Right atrium auricular region (tissue), 2 donors: ENCODE data around the gene ACTL7B. TPM values are rescaled to one million over a fixed set of nuclear protein-coding genes. Genes with fewer than 3 reads are reported as not detected.
"Not testable (repeated sequence)": the region's sequence is repeated elsewhere in the genome, so short reads cannot be mapped to it uniquely, and the experiment has no call there.

Experiments
- DNase-seq: peaks from one replicate; pipeline ENCODE4 v3.0.0-alpha.2; 2019; ENCODE audit warnings: low spot score
- H3K27ac ChIP-seq, 2 donors: fragments of 200-600 bp; sonication (generic); 1 replicate in 1 of 2; 2 replicates in 1 of 2; pipeline ENCODE4 v1.5.1; 2016 to 2019
- H3K27me3 ChIP-seq, 2 donors: fragments of 200-600 bp; sonication (generic); one replicate each; pipeline versions ENCODE4 v1.5.1 to v1.6.0; 2017 to 2019
- H3K36me3 ChIP-seq: fragments of 200-600 bp; sonication (generic); one replicate; pipeline ENCODE4 v1.5.1; 2016
- H3K4me1 ChIP-seq, 2 donors: fragments of 200-600 bp; sonication (generic); one replicate each; pipeline versions ENCODE4 v1.5.1 to v1.6.0; 2017 to 2019
- H3K4me3 ChIP-seq, 2 donors: fragments of 200-600 bp; sonication (generic); 1 replicate in 1 of 2; 2 replicates in 1 of 2; pipeline ENCODE4 v1.5.1; 2017 to 2019; ENCODE audit warnings: mild to moderate bottlenecking in 1 of 2, moderate library complexity in 1 of 2
- H3K9me3 ChIP-seq, 2 donors: fragments of 200-600 bp; sonication (generic); one replicate each; pipeline ENCODE4 v1.5.1; 2019
- total RNA-seq, 2 donors: library from RNA; depleted of rRNA; stranded (reverse); fragments of >200 nt; gene quantifications; one replicate each; pipeline ENCODE4 v1.1.0, GENCODE V29; 2016
- TF ChIP-seq, protein P1 (sequence below), 2 donors: fragments of 200-600 bp; sonication (generic); IDR thresholded peaks; one replicate each; pipeline ENCODE4 v1.5.1; 2019; ENCODE audit warnings: antibody characterized with exemption in 2 of 2

The ACTL7B gene
- total RNA-seq, 2 donors from 2014 or later = not detected

DNA sequence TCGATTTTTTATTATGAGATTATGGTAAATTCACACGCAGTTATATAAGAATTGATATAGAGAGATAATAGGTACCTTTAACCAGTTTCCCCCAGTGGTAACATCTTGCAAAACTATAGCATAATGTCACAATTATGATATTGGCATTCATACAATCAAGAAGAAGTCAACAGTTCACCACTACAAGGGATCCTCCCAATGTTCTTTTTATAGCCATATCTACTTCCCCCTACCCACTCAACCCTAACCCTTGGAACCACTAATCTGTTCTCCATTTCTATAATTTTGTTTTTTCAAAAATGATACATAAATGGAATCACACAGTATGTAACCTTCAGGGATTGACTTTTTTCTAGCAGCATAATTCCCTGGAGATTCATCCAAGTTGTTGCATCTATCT is 9.8 kb downstream of the ACTL7B start:
- Histone ChIP-seq H3K27me3 (no peaks in the 10 kb centered on the region), H3K4me3 (no peak overlapping the region), H3K27ac (no peak overlapping the region), H3K36me3 (no peaks in the 10 kb centered on the region), H3K9me3 (no peaks in the 10 kb centered on the region), H3K4me1 (no peaks in the 10 kb centered on the region)
- TF ChIP-seq, protein P1, sequence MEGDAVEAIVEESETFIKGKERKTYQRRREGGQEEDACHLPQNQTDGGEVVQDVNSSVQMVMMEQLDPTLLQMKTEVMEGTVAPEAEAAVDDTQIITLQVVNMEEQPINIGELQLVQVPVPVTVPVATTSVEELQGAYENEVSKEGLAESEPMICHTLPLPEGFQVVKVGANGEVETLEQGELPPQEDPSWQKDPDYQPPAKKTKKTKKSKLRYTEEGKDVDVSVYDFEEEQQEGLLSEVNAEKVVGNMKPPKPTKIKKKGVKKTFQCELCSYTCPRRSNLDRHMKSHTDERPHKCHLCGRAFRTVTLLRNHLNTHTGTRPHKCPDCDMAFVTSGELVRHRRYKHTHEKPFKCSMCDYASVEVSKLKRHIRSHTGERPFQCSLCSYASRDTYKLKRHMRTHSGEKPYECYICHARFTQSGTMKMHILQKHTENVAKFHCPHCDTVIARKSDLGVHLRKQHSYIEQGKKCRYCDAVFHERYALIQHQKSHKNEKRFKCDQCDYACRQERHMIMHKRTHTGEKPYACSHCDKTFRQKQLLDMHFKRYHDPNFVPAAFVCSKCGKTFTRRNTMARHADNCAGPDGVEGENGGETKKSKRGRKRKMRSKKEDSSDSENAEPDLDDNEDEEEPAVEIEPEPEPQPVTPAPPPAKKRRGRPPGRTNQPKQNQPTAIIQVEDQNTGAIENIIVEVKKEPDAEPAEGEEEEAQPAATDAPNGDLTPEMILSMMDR (IDR thresholded peaks at IDR 0.05) = no peak
- DNase-seq = no peak

DNA sequence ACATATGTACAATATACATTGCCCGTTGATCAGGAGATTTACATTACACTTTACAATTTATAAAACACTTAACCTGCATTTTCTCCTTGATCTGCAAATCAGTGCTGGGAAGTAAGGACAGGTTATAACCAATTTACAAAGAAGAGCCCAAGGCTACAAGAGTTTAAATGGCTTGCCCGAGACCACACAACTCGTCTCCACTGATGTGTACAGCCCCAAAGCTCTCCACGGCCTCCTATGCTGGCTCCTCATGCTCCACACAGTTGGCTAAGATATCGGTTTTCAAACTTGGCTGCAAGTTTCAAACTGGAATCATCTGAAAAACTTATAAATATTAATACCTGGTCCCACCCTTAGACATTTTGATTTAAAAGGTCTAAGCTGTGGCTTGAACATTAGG is 10.3 kb downstream of the ACTL7B start:
- no peak for DNase-seq
- H3K36me3 ChIP-seq = no peaks in the 10 kb centered on the region

DNA sequence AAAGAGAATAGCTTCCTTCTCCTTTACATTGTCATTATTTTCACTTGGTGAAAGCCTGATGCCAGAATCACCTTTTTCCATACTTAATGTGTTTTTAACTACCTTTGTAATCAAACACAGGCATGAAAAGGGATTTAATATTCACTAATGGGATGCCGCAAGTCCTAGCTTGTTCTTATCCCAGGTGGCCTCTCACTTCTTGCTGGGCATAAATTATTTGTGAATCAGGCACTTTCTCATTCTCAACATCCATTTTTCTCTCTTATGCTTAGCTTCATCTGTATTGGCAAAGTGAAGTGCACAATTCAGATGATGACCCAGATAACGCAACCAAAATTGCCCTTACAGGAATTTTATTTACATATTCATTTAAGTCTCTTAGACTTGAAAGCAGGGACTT is 10.9 kb downstream of the ACTL7B start:
- no peak for DNase-seq
- Histone ChIP-seq H3K9me3 (no peaks in the 10 kb centered on the region), H3K27ac (no peak overlapping the region), H3K4me1 (no peaks in the 10 kb centered on the region), H3K4me3 (no peak overlapping the region), H3K27me3 (no peaks in the 10 kb centered on the region), H3K36me3 (no peaks in the 10 kb centered on the region)
- TF ChIP-seq, protein P1 (IDR thresholded peaks at IDR 0.05) = no peak

More for the DNA sequence above, 10.3 kb downstream of the ACTL7B start:
- H3K9me3 ChIP-seq = no peaks in the 10 kb centered on the region
- H3K4me1 ChIP-seq = no peaks in the 10 kb centered on the region
- TF ChIP-seq, protein P1 (IDR thresholded peaks at IDR 0.05) = no peak
- no peak overlapping the region for H3K27ac ChIP-seq
- H3K4me3 ChIP-seq = no peak overlapping the region
- H3K27me3 ChIP-seq = no peaks in the 10 kb centered on the region

DNA sequence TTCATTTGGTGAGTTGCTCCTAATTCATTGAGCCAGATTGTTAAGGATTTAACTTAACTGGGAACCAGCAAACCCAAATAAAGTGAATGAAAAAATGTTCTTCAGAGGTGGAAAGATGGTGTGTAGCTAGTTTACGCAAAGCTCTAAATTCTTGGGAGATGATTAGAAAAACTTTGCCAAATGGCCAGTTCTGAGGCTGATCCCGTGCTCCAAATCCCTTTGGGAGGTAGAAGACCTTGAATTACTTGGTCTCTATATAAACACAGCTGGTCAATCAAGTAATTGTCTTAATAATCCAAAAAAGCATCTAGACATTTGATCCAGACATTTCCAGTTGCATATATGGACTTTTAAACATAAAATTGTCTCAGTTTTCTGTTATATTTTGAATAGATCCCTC is 11.4 kb downstream of the ACTL7B start:
- Histone ChIP-seq H3K4me1 (no peaks in the 10 kb centered on the region), H3K4me3 (no peak overlapping the region), H3K36me3 (no peaks in the 10 kb centered on the region), H3K27me3 (no peaks in the 10 kb centered on the region), H3K9me3 (no peaks in the 10 kb centered on the region), H3K27ac (no peak overlapping the region)
- DNase-seq = no peak
- TF ChIP-seq, protein P1 (IDR thresholded peaks at IDR 0.05) = no peak

DNA sequence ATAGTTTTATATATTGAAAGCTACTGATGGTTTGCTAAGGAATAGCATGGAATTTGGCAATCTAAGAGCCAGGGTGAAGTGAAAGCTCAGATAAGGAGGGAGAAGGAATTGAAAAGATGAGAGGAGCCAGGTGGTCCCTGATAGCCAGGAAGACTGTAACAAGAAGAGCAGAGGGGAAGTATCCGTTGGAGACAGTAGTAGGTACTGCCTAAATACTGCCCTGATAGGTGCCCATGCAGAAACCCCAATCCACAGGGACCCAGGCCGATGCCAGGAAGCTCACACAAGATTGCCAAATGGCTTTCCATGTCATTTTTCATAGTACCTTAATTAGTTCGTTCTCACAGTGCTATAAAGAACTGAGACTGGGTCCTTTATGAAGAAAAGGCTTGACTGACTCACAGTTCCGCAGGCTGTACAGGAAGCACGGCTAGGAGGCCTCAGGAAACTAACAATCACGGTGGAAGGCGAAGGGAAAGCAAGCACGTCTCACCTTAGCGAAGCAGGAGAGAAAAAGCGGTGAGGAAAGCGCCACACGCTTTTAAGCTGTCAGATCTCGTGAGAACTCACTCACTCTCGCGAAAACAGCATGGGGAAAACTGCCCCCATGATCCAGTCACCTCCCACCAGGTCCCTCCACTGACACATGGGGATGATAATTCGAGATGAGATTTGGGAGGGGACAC is 13.0 kb downstream of the ACTL7B start:
- no peak overlapping the region for H3K4me3 ChIP-seq
- H3K36me3 ChIP-seq = no peaks in the 10 kb centered on the region
- H3K27me3 ChIP-seq = no peaks in the 10 kb centered on the region
- H3K4me1 ChIP-seq = no peaks in the 10 kb centered on the region
- TF ChIP-seq, protein P1 (IDR thresholded peaks at IDR 0.05) = no peak
- H3K27ac ChIP-seq = no peak overlapping the region
- DNase-seq = no peak
- H3K9me3 ChIP-seq = no peaks in the 10 kb centered on the region

DNA sequence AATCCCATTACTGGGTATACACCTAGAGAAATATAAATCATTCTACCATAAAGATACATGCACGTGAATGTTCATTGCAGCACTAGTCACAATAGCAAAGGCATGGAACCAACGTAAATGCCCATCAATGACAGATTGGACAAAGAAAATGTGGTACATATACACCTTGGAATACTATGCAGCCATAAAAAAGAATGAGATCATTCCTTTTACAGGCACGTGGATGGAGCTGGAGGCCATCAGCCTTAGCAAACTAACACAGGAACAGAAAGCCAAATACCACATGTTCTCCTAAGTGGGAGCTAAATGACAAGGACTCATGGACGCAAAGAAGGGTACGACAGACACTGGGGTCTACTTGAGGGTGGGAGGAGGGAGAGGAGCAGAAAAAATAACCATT is 16.2 kb downstream of the ACTL7B start:
- not testable (repeated sequence) for H3K9me3 ChIP-seq, H3K27ac ChIP-seq, H3K4me1 ChIP-seq, H3K36me3 ChIP-seq, H3K4me3 ChIP-seq, H3K27me3 ChIP-seq, DNase-seq
